Kidney (tissue), 14 donors: ENCODE measurements around the gene PPP2R3B. TPM values are rescaled to one million over a fixed set of nuclear protein-coding genes. Genes with fewer than 3 reads are reported as not detected.
"Not testable (repeated sequence)": the region's sequence is repeated elsewhere in the genome, so short reads cannot be mapped to it uniquely, and the experiment has no call there.

Experiments
- DNase-seq, 5 donors: peaks; one replicate each; pipeline ENCODE4 v3.0.0-alpha.2; 2013 to 2020
- FAIRE-seq: peaks from 2 replicates; lab custom pipeline; 2012; peaks lifted over from hg19 to GRCh38; lab: Jason Lieb, UNC
- H3K27ac ChIP-seq, 2 donors: one replicate each; pipeline ENCODE4 v1.7.0; 2013; ENCODE audit warnings: low read depth in 2 of 2, low read length in 2 of 2, inconsistent platforms in 1 of 2
- H3K27me3 ChIP-seq: one replicate; pipeline ENCODE4 v1.7.1; 2013; ENCODE audit warnings: low read length, inconsistent platforms; ENCODE audit not compliant: control insufficient read depth, insufficient read depth
- H3K36me3 ChIP-seq, 3 donors: one replicate each; pipeline versions ENCODE4 v1.7.0 to v1.7.1; 2013; ENCODE audit warnings: low read length in 3 of 3, control low read depth in 1 of 3, inconsistent platforms in 1 of 3; ENCODE audit not compliant: insufficient read depth in 3 of 3, control insufficient read depth in 2 of 3
- H3K4me1 ChIP-seq, 3 donors: one replicate each; pipeline versions ENCODE4 v1.7.0 to v1.7.1; 2013; ENCODE audit warnings: low read length in 3 of 3, inconsistent platforms in 1 of 3, low read depth in 1 of 3; ENCODE audit not compliant: control insufficient read depth in 2 of 3, insufficient read depth in 2 of 3
- H3K4me3 ChIP-seq, 3 donors: one replicate each; pipeline versions ENCODE4 v1.7.0 to v1.8.1; 2013; ENCODE audit warnings: low read length in 3 of 3, control low read depth in 1 of 3, inconsistent platforms in 1 of 3
- H3K9ac ChIP-seq, 3 donors: one replicate each; pipeline versions ENCODE4 v1.7.0 to v1.7.1; 2013; ENCODE audit warnings: low read length in 3 of 3, control low read depth in 1 of 3, inconsistent platforms in 1 of 3
- H3K9me3 ChIP-seq, 3 donors: one replicate each; pipeline versions ENCODE4 v1.7.0 to v1.7.1; 2013; ENCODE audit warnings: low read length in 3 of 3, control low read depth in 1 of 3, inconsistent platforms in 1 of 3; ENCODE audit not compliant: control insufficient read depth in 2 of 3, insufficient read depth in 1 of 3
- intact Hi-C: fragments of 100-400 bp; cut with DNase I; formaldehyde crosslinking; loops from one replicate; pipeline ENCODE4 v1.11.1; 2022
- polyA plus RNA-seq: library from polyadenylated mRNA; stranded (reverse); fragments of 350-450 nt; fragmentation: Illumina TruSeq; extraction: RNeasy Lipid Tissue Mini Kit (QIAGEN cat#74804); gene quantifications from one replicate; pipeline ENCODE4 v1.2.3, GENCODE V29; 2014; ENCODE audit warnings: low read depth, low replicate concordance; ENCODE audit not compliant: insufficient read depth
- total RNA-seq: library from RNA; stranded (reverse); fragmentation: NEBNext Ultra II Directional; extraction: Animal tissue kit (Norgen Biotek cat#: 25700); gene quantifications from one replicate; pipeline ENCODE4 v1.2.1, GENCODE V29; 2021
- TF ChIP-seq, protein P1 (sequence below): IDR thresholded peaks from 3 replicates; pipeline ENCODE4 v1.5.1; 2012; ENCODE audit warnings: mild to moderate bottlenecking, moderate library complexity, borderline replicate concordance; ENCODE audit not compliant: insufficient read depth; ENCODE audit errors: extremely low read depth
- donor health status: control.
- donor health status: control.
- donor health status: control.
- donor health status: control.
- donor health status: control.
- donor health status: DM: yes; HTN: yes; CAD: no.
- donor health status: Normal renal cell carcinoma (clear cell type).

The PPP2R3B gene
- total and polyA plus RNA-seq, 2 donors from 2014 or later = 14.1 to 14.4 TPM

DNA sequence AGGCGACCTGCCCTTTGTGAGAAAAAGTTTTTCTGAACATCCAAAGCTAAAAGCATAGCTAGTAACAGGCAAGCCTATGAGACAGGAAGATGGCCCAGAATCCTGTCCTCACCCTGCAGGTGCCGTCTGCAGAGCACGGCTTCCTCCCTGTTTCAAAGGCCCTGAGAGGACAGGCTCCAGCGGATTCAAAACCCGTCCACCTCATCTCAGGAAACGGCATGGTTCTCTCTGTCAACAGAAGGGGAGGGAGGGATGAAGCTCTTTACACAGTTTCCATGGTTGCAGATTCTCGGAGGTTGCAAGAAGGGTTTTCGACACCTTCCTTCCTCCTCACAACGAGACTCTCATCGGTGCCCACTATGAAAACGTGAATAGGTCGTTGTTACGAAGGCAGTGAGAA lies 8.3 kb downstream of the PPP2R3B start:
- intact Hi-C loops = no loop called here
- H3K27me3 ChIP-seq = no peaks in the 10 kb centered on the region
- no peaks in the 10 kb centered on the region for H3K9me3 ChIP-seq
- H3K4me3 ChIP-seq = no peak overlapping the region
- H3K4me1 ChIP-seq = peaks cover 0 to 7% (median 0%) of the 10 kb centered on the region in 3 donors
- H3K36me3 ChIP-seq = no peaks in the 10 kb centered on the region
- TF ChIP-seq, protein P1, sequence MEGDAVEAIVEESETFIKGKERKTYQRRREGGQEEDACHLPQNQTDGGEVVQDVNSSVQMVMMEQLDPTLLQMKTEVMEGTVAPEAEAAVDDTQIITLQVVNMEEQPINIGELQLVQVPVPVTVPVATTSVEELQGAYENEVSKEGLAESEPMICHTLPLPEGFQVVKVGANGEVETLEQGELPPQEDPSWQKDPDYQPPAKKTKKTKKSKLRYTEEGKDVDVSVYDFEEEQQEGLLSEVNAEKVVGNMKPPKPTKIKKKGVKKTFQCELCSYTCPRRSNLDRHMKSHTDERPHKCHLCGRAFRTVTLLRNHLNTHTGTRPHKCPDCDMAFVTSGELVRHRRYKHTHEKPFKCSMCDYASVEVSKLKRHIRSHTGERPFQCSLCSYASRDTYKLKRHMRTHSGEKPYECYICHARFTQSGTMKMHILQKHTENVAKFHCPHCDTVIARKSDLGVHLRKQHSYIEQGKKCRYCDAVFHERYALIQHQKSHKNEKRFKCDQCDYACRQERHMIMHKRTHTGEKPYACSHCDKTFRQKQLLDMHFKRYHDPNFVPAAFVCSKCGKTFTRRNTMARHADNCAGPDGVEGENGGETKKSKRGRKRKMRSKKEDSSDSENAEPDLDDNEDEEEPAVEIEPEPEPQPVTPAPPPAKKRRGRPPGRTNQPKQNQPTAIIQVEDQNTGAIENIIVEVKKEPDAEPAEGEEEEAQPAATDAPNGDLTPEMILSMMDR = no peak
- FAIRE-seq (no peak), DNase-seq (peak in 1 of 5 donors; percentile 8)
- H3K27ac ChIP-seq = no peak overlapping the region
- H3K9ac ChIP-seq = no peak overlapping the region

DNA sequence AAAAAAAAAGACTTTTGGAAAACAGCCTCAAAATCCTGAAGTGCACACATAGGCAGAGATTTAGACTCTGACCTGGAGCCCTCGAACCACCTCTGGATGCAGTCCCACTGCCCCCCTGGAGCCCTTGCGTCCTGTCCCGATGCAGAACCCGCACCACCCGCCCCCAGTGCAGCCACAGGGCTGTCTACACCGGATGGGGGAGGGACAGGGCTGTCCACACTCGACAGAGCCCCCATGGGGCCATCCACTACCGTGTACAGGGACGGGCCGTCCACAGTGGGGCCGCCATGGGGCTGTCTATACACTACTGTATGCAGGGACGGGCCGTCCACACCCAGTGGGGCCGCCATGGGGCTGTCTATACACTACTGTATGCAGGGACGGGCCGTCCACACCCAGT lies 10.5 kb downstream of the PPP2R3B start:
- H3K36me3 ChIP-seq, DNase-seq, H3K4me3 ChIP-seq, H3K9ac ChIP-seq, H3K27me3 ChIP-seq, H3K4me1 ChIP-seq, FAIRE-seq, intact Hi-C loops, H3K9me3 ChIP-seq, H3K27ac ChIP-seq: not testable (repeated sequence)

DNA sequence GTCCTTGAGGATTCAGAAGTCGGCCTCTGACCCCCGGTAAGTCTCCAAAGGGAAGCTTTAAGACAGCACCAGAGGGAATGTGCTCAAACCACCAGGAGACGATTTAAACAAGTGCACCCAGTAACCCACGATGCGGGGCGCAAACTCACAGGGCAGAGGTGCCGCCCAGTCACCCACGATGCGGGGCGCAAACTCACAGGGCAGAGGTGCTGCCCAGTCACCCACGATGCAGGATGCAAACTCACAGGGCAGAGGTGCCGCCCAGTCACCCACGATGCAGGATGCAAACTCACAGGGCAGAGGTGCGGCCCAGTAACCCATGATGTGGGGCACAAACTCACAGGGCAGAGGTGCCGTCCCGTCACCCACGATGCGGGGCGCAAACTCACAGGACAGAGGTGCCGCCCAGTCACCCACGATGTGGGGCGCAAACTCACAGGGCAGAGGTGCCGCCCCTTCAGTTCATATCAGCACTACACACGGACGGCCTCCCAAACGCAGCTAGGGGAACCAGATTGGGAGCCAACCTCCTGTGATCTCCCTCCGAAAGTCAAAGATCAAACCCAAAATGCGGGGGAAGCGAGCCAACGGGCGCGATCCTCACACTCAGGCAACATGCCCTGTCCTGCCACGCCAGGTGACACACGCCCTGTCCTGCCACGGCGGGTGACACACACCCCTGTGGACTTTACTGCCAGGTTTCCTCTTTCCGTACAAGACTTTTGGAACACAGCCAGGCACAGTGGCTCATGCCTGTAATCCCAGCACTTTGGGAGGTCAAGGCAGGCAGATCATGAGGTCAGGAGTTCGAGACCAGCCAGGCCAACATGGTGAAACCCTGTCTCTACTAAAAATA lies 11.3 kb downstream of the PPP2R3B start:
- no peak overlapping the region for H3K4me3 ChIP-seq
- no peaks in the 10 kb centered on the region for H3K9me3 ChIP-seq
- intact Hi-C loops = no loop called here
- H3K27ac ChIP-seq = no peak overlapping the region
- no peak for FAIRE-seq
- TF ChIP-seq, protein P1 = no peak
- peak in 1 of 5 donors; percentile 30 for DNase-seq
- H3K4me1 ChIP-seq = peaks cover 0 to 7% (median 0%) of the 10 kb centered on the region in 3 donors
- no peak overlapping the region for H3K9ac ChIP-seq
- no peaks in the 10 kb centered on the region for H3K36me3 ChIP-seq
- peaks cover 8% of the 10 kb centered on the region for H3K27me3 ChIP-seq

DNA sequence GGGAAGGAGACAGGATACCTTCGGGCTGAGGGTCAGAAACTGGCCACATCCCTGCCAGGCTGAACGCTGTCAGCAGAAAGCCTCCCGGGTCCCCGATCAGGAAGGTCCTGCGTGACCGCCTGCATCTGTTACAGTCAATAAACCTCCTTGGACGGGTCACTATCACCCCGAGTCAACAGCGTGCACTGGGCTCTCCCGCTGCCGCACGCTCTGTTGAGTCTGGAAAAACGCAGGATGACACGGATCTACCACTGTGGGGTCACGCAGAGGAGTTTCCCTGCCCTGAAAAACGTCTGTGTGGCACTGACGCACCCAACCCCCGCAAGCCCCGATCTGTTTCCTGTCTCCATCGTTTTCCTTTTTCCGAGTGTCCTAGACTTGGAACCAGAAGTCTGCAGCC lies 12.1 kb downstream of the PPP2R3B start:
- no peaks in the 10 kb centered on the region for H3K36me3 ChIP-seq
- no peak overlapping the region for H3K27ac ChIP-seq
- peak overlapping the region in 1 of 3 donors; percentile 13 for H3K4me3 ChIP-seq
- peaks cover 0 to 7% (median 0%) of the 10 kb centered on the region in 3 donors for H3K4me1 ChIP-seq
- no peak overlapping the region for H3K9ac ChIP-seq
- no peaks in the 10 kb centered on the region for H3K9me3 ChIP-seq
- H3K27me3 ChIP-seq = peaks cover 8% of the 10 kb centered on the region
- DNase-seq (peak in 4 of 5 donors; percentile 45 to 63 (median 50)), FAIRE-seq (no peak)
- TF ChIP-seq, protein P1 = no peak
- intact Hi-C loops = no loop called here
